C4-2B (cell line): Measurements from ENCODE around the gene VWC2L.

Source experiments
- CTCF ChIP-seq: fragments of 450-650 bp; conservative IDR thresholded peaks from 2 replicates; pipeline ENCODE4 v1.5.1; 2017; ENCODE audit warnings: mild to moderate bottlenecking
- ZFX ChIP-seq: fragments of 450-650 bp; IDR thresholded peaks from 2 replicates; pipeline ENCODE4 v1.6.1; 2017

GRCh38 chr2:214484239-214484638, 73.4 kb downstream of the VWC2L start:
- TF ChIP-seq CTCF (no peak), ZFX (no peak)
